ENCODE measurements around the gene PRRG4.
"Not testable (repeated sequence)": the region's sequence is repeated elsewhere in the genome, so short reads cannot be mapped to it uniquely, and the experiment has no call there.

The PRRG4 gene

DNA sequence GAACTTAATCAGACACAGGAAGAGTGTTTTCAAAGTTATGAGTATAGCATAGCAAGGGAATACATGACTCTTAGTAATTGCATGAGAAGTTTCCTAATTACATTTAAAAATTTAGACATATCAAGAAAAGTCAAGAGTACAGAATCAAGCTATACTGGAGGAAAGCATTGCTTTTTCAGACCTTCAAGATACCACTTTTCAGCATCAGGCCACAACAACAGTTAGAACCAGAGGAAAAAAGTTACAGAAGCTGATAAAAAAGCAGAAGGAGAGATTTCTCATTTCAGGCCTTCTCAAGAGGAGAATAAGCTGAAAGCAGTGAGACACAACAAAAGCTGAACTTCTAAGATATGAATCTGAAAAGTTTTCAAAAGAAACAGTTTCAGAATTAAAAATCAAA is 34.8 kb downstream of the PRRG4 start:
- ChIA-PET CTCF (no interaction called here), POLR2A (interaction anchor here (1.4 kb wide), 1 partner anchor 28 kb away, joined by 4 read pairs; no protein-coding TSS in a partner anchor)
- TF ChIP-seq SP1 (IDR thresholded peaks at IDR 0.05) (no peak), HDGF (IDR thresholded peaks at IDR 0.05; ENCODE audit: borderline replicate concordance) (no peak), FOXA1 (IDR thresholded peaks at IDR 0.05) (no peak), CTBP1 (IDR thresholded peaks at IDR 0.05; ENCODE audit: borderline replicate concordance) (no peak), ARNT (IDR thresholded peaks at IDR 0.05) (no peak), SUZ12 (IDR thresholded peaks at IDR 0.05) (no peak), ELF4 (IDR thresholded peaks at IDR 0.05) (no peak), FOXK2 (IDR thresholded peaks at IDR 0.05) (no peak), FOXM1 (IDR thresholded peaks at IDR 0.05; ENCODE audit: borderline replicate concordance) (no peak), BHLHE40 (IDR thresholded peaks at IDR 0.05; ENCODE audit: borderline replicate concordance) (no peak), TARDBP (IDR thresholded peaks at IDR 0.05) (no peak), LEF1 (IDR thresholded peaks at IDR 0.05; ENCODE audit: borderline replicate concordance) (no peak), L3MBTL2 (conservative IDR thresholded peaks at IDR 0.05) (no peak), ZNF384 (IDR thresholded peaks at IDR 0.05) (no peak), NFRKB (IDR thresholded peaks at IDR 0.05) (no peak)
- TF ChIP-seq, protein P1, sequence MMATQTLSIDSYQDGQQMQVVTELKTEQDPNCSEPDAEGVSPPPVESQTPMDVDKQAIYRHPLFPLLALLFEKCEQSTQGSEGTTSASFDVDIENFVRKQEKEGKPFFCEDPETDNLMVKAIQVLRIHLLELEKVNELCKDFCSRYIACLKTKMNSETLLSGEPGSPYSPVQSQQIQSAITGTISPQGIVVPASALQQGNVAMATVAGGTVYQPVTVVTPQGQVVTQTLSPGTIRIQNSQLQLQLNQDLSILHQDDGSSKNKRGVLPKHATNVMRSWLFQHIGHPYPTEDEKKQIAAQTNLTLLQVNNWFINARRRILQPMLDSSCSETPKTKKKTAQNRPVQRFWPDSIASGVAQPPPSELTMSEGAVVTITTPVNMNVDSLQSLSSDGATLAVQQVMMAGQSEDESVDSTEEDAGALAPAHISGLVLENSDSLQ (IDR thresholded peaks at IDR 0.05), result no peak
- no peak for DNase-seq (ENCODE audit: extremely low spot score)

DNA sequence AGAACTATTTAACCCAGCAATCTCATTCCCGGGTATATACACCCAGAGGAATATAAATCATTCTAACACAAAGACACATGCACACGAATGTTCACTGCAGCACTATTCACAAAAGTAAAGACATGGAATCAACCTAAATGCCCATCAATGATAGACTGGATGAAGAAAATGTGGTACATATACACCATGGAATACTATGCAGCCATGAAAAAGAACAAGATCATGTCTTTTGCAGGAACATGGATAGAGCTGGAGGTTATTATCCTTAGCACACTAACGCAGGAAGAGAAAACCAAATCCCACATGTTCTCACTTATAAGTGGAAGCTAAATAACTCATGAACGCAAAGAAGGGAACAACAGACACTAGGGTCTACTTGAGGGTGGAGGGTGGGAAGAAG is 39.0 kb downstream of the PRRG4 start:
- POLR2A ChIA-PET; DNase-seq (ENCODE audit: extremely low spot score); CTCF ChIA-PET: not testable (repeated sequence)

DNA sequence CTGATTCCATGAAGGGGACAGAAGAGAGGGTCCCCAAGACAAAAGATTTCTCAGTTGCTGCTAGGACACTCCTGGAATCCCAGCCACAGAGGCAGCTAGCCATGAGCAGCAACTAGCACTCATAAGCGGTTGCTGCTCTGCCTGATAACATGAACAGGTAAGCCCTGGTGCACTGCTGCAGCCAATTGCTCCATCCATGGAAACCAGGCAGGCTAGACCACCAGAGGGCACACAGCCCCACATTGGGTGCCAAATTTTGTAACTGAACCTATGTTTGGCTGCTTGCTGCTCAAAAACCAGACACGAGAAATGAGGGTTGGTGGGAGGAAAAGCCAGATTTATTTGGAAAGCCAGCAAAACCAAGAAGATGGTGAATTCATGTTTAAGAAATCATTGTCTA is 40.9 kb downstream of the PRRG4 start:
- TF ChIP-seq SP1 (IDR thresholded peaks at IDR 0.05) (no peak), TARDBP (IDR thresholded peaks at IDR 0.05) (no peak), FOXM1 (IDR thresholded peaks at IDR 0.05; ENCODE audit: borderline replicate concordance) (no peak)
- ChIA-PET CTCF (interaction anchor here (1.0 kb wide), 1 partner anchor 15 kb away, joined by 4 read pairs; no protein-coding TSS in a partner anchor), POLR2A (no interaction called here)
- peak; percentile 55 for DNase-seq (ENCODE audit: extremely low spot score)

DNA sequence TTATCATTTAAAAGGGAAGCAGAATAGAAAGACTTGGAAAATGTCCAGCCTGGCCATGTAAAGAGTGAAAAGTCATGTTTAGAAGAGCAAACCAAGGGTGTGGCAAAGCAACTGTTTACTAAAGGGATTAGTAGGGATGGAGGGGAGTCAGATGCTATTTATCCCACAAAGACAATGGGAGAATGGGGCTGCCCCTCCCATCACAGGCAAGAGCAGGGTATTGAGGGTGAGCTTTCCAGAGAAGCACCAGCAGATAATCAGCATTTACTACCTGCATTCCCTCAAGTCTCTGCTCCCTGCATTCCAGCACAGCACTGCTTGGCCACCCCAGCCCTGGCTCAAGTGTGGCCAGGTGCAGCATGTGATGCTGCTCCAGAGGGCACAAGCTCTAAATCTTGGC is 44.4 kb downstream of the PRRG4 start:
- TF ChIP-seq NFRKB (IDR thresholded peaks at IDR 0.05) (no peak), FOXK2 (IDR thresholded peaks at IDR 0.05) (no peak), CTBP1 (IDR thresholded peaks at IDR 0.05; ENCODE audit: borderline replicate concordance) (no peak), ELF4 (IDR thresholded peaks at IDR 0.05) (no peak), LEF1 (IDR thresholded peaks at IDR 0.05; ENCODE audit: borderline replicate concordance) (no peak), ZNF384 (IDR thresholded peaks at IDR 0.05) (no peak), FOXA1 (IDR thresholded peaks at IDR 0.05) (no peak)
- ChIA-PET CTCF (interaction anchor here (0.8 kb wide), 1 partner anchor 939 kb away, joined by 3 read pairs; no protein-coding TSS in a partner anchor), POLR2A (no interaction called here)
- DNase-seq (ENCODE audit: extremely low spot score), result no peak

DNA sequence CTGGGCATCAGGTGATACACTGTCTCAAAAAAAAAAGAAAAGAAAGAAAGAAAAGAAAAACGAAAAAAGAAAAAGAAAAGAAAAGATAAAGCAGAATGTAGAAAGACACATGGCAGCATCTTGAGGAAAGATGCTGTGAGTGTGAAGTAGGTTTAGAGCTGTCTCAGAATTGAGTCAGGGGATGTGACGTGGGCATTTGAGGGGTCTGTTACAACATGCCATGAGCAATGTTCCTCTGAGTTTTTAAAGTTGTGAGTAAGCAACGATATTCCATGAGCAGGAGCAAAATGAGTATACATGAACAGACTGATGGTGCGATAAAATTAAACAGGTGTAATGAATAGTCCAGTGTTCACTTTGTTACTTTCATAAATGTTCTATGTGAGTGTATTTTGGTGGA is 51.6 kb downstream of the PRRG4 start:
- ChIA-PET CTCF (interaction anchor here (0.6 to 0.7 kb wide), 2 partner anchors 74 to 298 kb away, joined by 5 to 7 read pairs; no protein-coding TSS in a partner anchor), POLR2A (no interaction called here)
- DNase-seq (ENCODE audit: extremely low spot score), result no peak
- no peak for TF ChIP-seq ZNF384 (IDR thresholded peaks at IDR 0.05)
- TF ChIP-seq CTBP1 (IDR thresholded peaks at IDR 0.05; ENCODE audit: borderline replicate concordance), result no peak
- no peak for TF ChIP-seq FOXA1 (IDR thresholded peaks at IDR 0.05)
- TF ChIP-seq SUZ12 (IDR thresholded peaks at IDR 0.05), result no peak
- no peak for TF ChIP-seq ELF4 (IDR thresholded peaks at IDR 0.05)
- TF ChIP-seq ARNT (IDR thresholded peaks at IDR 0.05), result no peak
- TF ChIP-seq NFRKB (IDR thresholded peaks at IDR 0.05), result no peak
- no peak for TF ChIP-seq HDGF (IDR thresholded peaks at IDR 0.05; ENCODE audit: borderline replicate concordance)
- no peak for TF ChIP-seq L3MBTL2 (conservative IDR thresholded peaks at IDR 0.05)
- TF ChIP-seq FOXK2 (IDR thresholded peaks at IDR 0.05), result no peak
- TF ChIP-seq, protein P1 (IDR thresholded peaks at IDR 0.05), result no peak
- no peak for TF ChIP-seq SP1 (IDR thresholded peaks at IDR 0.05)
- no peak for TF ChIP-seq BHLHE40 (IDR thresholded peaks at IDR 0.05; ENCODE audit: borderline replicate concordance)
- TF ChIP-seq LEF1 (IDR thresholded peaks at IDR 0.05; ENCODE audit: borderline replicate concordance), result no peak
- TF ChIP-seq FOXM1 (IDR thresholded peaks at IDR 0.05; ENCODE audit: borderline replicate concordance), result no peak

DNA sequence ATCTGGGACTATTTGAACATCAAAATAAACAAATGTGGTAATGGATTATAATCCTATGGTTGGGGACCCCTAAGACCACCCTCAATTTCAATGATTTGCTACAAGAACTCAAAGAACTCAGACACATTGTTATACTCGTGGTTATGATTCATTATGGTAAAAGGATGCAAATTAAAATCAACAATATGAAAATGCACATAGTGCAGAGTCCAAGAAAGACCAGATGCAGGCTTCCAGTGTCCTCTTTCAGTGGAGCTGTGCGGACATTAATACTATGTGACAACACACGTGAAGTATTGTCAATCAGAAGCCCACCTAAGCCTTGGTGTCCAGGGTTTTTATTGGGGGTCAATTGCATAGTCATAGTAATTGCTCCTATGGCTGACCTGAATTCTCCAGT is 53.7 kb downstream of the PRRG4 start:
- no peak for TF ChIP-seq HDGF (IDR thresholded peaks at IDR 0.05; ENCODE audit: borderline replicate concordance)
- TF ChIP-seq L3MBTL2 (conservative IDR thresholded peaks at IDR 0.05), result no peak
- no peak for TF ChIP-seq LEF1 (IDR thresholded peaks at IDR 0.05; ENCODE audit: borderline replicate concordance)
- no peak for TF ChIP-seq SP1 (IDR thresholded peaks at IDR 0.05)
- no peak for TF ChIP-seq TARDBP (IDR thresholded peaks at IDR 0.05)
- no peak for TF ChIP-seq FOXA1 (IDR thresholded peaks at IDR 0.05)
- no peak for TF ChIP-seq ARNT (IDR thresholded peaks at IDR 0.05)
- TF ChIP-seq, protein P1 (IDR thresholded peaks at IDR 0.05), result no peak
- ChIA-PET POLR2A (interaction anchor here (0.7 kb wide), 1 partner anchor 53 kb away, joined by 3 read pairs; no protein-coding TSS in a partner anchor), CTCF (no interaction called here)
- no peak for DNase-seq (ENCODE audit: extremely low spot score)

DNA sequence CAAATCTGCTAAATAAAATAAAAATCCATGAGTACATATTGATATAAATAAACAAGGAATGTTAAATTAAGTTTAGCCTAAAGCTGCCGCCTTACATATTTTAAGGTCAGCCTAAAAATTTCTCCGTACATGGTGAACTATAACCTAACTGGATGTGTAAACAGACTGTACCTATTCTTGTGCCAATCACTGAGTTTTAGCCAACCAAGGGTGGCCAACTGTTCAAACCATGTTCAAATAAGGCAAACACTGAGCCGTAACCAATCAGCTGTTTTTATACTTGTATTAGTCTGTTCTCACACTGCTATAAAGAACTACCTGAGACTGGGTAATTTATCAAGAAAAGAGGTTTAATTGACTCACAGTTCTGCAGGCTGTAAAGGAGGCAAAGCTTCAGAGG is 54.3 kb downstream of the PRRG4 start:
- DNase-seq (ENCODE audit: extremely low spot score), result no peak
- TF ChIP-seq LEF1 (IDR thresholded peaks at IDR 0.05; ENCODE audit: borderline replicate concordance), result no peak
- no peak for TF ChIP-seq SUZ12 (IDR thresholded peaks at IDR 0.05)
- no peak for TF ChIP-seq ELF4 (IDR thresholded peaks at IDR 0.05)
- TF ChIP-seq L3MBTL2 (conservative IDR thresholded peaks at IDR 0.05), result no peak
- TF ChIP-seq HDGF (IDR thresholded peaks at IDR 0.05; ENCODE audit: borderline replicate concordance), result no peak
- TF ChIP-seq BHLHE40 (IDR thresholded peaks at IDR 0.05; ENCODE audit: borderline replicate concordance), result no peak
- CTCF ChIA-PET, result no interaction called here
- POLR2A ChIA-PET, result interaction anchor here (0.7 kb wide), 1 partner anchor 53 kb away, joined by 3 read pairs; no protein-coding TSS in a partner anchor
